A549 (cell line): ENCODE measurements around the gene CSNK1D. TPM values are rescaled to one million over a fixed set of nuclear protein-coding genes. Genes with fewer than 3 reads are reported as not detected.

Experiments
- ATAC-seq, 2 experiments: fragments of 200-7000 bp in 1 of 2; fragments of >200 bp in 1 of 2; cut with Nextera tagmentation in 1 of 2; cut with Tn5 transposase in 1 of 2; 3 replicates each; pipeline versions ENCODE4 v1.8.0 to v1.9.1; 2018 to 2020; ENCODE audit warnings: mild to moderate bottlenecking in 1 of 2, moderate library complexity in 1 of 2
- CTCF ChIA-PET: fragments of 300-600 bp; sonication (Branson Sonifier 250); formaldehyde crosslinking; extraction: SDS; loops from one replicate; lab custom pipeline; 2021; ENCODE audit warnings: antibody characterized with exemption, inconsistent platforms; lab: Yijun Ruan, JAX
- POLR2A ChIA-PET: fragments of 350-600 bp; formaldehyde crosslinking; extraction: SDS; loops from one replicate; lab custom pipeline; 2021; ENCODE audit warnings: antibody characterized with exemption, inconsistent platforms; lab: Yijun Ruan, JAX
- DNase-seq, 2 experiments: peaks; one replicate each; pipeline versions ENCODE4 v3.0.0 to v3.0.0-alpha.2; 2011 to 2016; ENCODE audit warnings: low read depth in 1 of 2, low spot score in 1 of 2
- FAIRE-seq: peaks from 2 replicates; lab custom pipeline; 2011; peaks lifted over from hg19 to GRCh38; lab: Jason Lieb, UNC
- H3K27ac ChIP-seq, 2 experiments: fragments of >200 bp; sonication (Bioruptor Twin); formaldehyde crosslinking; 3 replicates each; pipeline ENCODE4 v1.5.1; 2016 to 2017
- H3K4me1 ChIP-seq: fragments of >200 bp; sonication (Bioruptor Twin); formaldehyde crosslinking; 3 replicates; pipeline ENCODE4 v1.6.1; 2016
- H3K4me2 ChIP-seq: fragments of >200 bp; sonication (Bioruptor Twin); formaldehyde crosslinking; 3 replicates; pipeline ENCODE4 v1.6.1; 2016
- H3K4me3 ChIP-seq: fragments of >200 bp; sonication (Bioruptor Twin); formaldehyde crosslinking; 3 replicates; pipeline ENCODE4 v1.5.1; 2016
- H3K9me3 ChIP-seq: fragments of >200 bp; sonication (Bioruptor Twin); formaldehyde crosslinking; 3 replicates; pipeline ENCODE4 v1.6.1; 2016
- CBX8 ChIP-seq: fragments of 200-600 bp; sonication (generic); IDR thresholded peaks from 2 replicates; pipeline ENCODE4 v1.6.1; 2016
- CHD2 ChIP-seq: fragments of 150-350 bp; IDR thresholded peaks from 2 replicates; pipeline ENCODE4 v1.6.1; 2014; ENCODE audit warnings: low read length; ENCODE audit not compliant: partially characterized antibody
- CHD4 ChIP-seq: fragments of 200-600 bp; sonication (generic); IDR thresholded peaks from 2 replicates; pipeline ENCODE4 v1.6.1; 2016; ENCODE audit warnings: antibody characterized with exemption, mild to moderate bottlenecking, borderline replicate concordance
- EHF ChIP-seq: fragments of 250-450 bp; sonication (Bioruptor Pico); IDR thresholded peaks from 2 replicates; pipeline ENCODE4 v1.5.0; 2020; ENCODE audit warnings: mild to moderate bottlenecking
- EP300 ChIP-seq, 2 experiments: fragments of >200 bp; sonication (Bioruptor Twin); formaldehyde crosslinking; IDR thresholded peaks; 2 replicates in 1 of 2; 3 replicates in 1 of 2; pipeline ENCODE4 v1.6.1; 2016 to 2017
- HEYL ChIP-seq: fragments of 250-450 bp; sonication (Bioruptor Pico); IDR thresholded peaks from 2 replicates; pipeline ENCODE4 v1.8.0; 2021; ENCODE audit warnings: mild to moderate bottlenecking, moderate library complexity
- HOXB5 ChIP-seq: fragments of 250-450 bp; sonication (Bioruptor Pico); IDR thresholded peaks from 2 replicates; pipeline ENCODE4 v1.5.0; 2020; ENCODE audit warnings: mild to moderate bottlenecking, moderate library complexity
- JUN ChIP-seq, 2 experiments: fragments of >200 bp; sonication (Bioruptor Twin); formaldehyde crosslinking; IDR thresholded peaks; 2 replicates in 1 of 2; 3 replicates in 1 of 2; pipeline ENCODE4 v1.6.1; 2016 to 2017
- JUNB ChIP-seq: fragments of >200 bp; sonication (Bioruptor Twin); formaldehyde crosslinking; IDR thresholded peaks from 2 replicates; pipeline ENCODE4 v1.6.1; 2016
- MYC ChIP-seq: IDR thresholded peaks from 2 replicates; pipeline ENCODE4 v1.6.1; 2012; ENCODE audit warnings: mild to moderate bottlenecking, inconsistent platforms, low read length, improper control_type of control experiment, borderline replicate concordance
- NPAS2 ChIP-seq: fragments of 250-450 bp; sonication (Bioruptor Pico); IDR thresholded peaks from 2 replicates; pipeline ENCODE4 v1.8.0; 2022; ENCODE audit warnings: mild to moderate bottlenecking, moderate library complexity, borderline replicate concordance
- POLR2AphosphoS2 ChIP-seq: conservative IDR thresholded peaks from 2 replicates; pipeline ENCODE4 v1.6.1; 2012; ENCODE audit warnings: low read length, improper control_type of control experiment, inconsistent platforms
- RARB ChIP-seq: fragments of 250-450 bp; sonication (Bioruptor Pico); IDR thresholded peaks from 2 replicates; pipeline ENCODE4 v1.8.0; 2021; ENCODE audit warnings: mild to moderate bottlenecking, moderate library complexity
- TFCP2L1 ChIP-seq: fragments of 250-450 bp; sonication (Bioruptor Pico); IDR thresholded peaks from 2 replicates; pipeline ENCODE4 v1.5.0; 2021; ENCODE audit warnings: mild to moderate bottlenecking
- TP53 ChIP-seq: fragments of 250-450 bp; sonication (Bioruptor Pico); IDR thresholded peaks from 2 replicates; pipeline ENCODE4 v1.5.0; 2021; ENCODE audit warnings: mild to moderate bottlenecking, moderate library complexity
- ZC3H11A ChIP-seq: fragments of 450-650 bp; IDR thresholded peaks from 2 replicates; pipeline ENCODE4 v1.6.1; 2014; ENCODE audit warnings: antibody characterized with exemption, mild to moderate bottlenecking
- ZSCAN20 ChIP-seq: fragments of 250-450 bp; sonication (Bioruptor Pico); IDR thresholded peaks from 2 replicates; pipeline ENCODE4 v1.8.0; 2022; ENCODE audit warnings: mild to moderate bottlenecking, moderate library complexity
- WGBS: methylation state at CpG from one replicate; pipeline ENCODE4 v1.1.6; 2017; ENCODE audit errors: missing lambda C conversion rate; 5-methylcytosine and 5-hydroxymethylcytosine counted together
- polyA plus RNA-seq, 4 experiments: library from polyadenylated mRNA; depleted of rRNA in 3 of 4; stranded (reverse); fragments of >200 nt; fragmentation: RNase III in 1 of 4; extraction: RNeasy Plus Mini Kit Qiagen cat#74134 plus additional on column Dnase treatment in 1 of 4; gene quantifications; 2 replicates in 3 of 4; 3 replicates in 1 of 4; pipeline ENCODE4 v1.2.3, GENCODE V29; 2011 to 2017
- TF ChIP-seq, protein P1 (sequence below): fragments of >200 bp; sonication (Bioruptor Twin); formaldehyde crosslinking; IDR thresholded peaks from 3 replicates; pipeline ENCODE4 v1.6.1; 2016
- TF ChIP-seq, protein P2 (sequence below): fragments of 450-650 bp; IDR thresholded peaks from 2 replicates; pipeline ENCODE4 v1.6.1; 2014; ENCODE audit warnings: antibody characterized with exemption
- TF ChIP-seq, protein P3 (sequence below): IDR thresholded peaks from 2 replicates; pipeline ENCODE4 v1.6.1; 2012; ENCODE audit warnings: low read depth, borderline replicate concordance
- TF ChIP-seq, protein P4 (sequence below): IDR thresholded peaks from 2 replicates; pipeline ENCODE4 v1.6.1; 2012
- TF ChIP-seq, protein P5 (sequence below): fragments of 150-350 bp; IDR thresholded peaks from 2 replicates; pipeline ENCODE4 v1.6.1; 2014; ENCODE audit warnings: low read depth, mild to moderate bottlenecking, low read length
- TF ChIP-seq, protein P6 (sequence below): fragments of 200-600 bp; sonication (generic); IDR thresholded peaks from 2 replicates; pipeline ENCODE4 v1.6.1; 2016; ENCODE audit warnings: antibody characterized with exemption, mild to moderate bottlenecking, moderate library complexity
- TF ChIP-seq, protein P7 (sequence below): fragments of >200 bp; sonication (Bioruptor Twin); formaldehyde crosslinking; IDR thresholded peaks from 3 replicates; pipeline ENCODE4 v1.5.1; 2016
- TF ChIP-seq, protein P8 (sequence below): fragments of 250-450 bp; sonication (Bioruptor Pico); IDR thresholded peaks from 2 replicates; pipeline ENCODE4 v1.5.0; 2020; ENCODE audit warnings: low read depth, mild to moderate bottlenecking, moderate library complexity

The CSNK1D gene
- polyA plus RNA-seq, 2 of the 4 experiments (the other 2 are of a cell fraction): 130 to 163 TPM

DNA sequence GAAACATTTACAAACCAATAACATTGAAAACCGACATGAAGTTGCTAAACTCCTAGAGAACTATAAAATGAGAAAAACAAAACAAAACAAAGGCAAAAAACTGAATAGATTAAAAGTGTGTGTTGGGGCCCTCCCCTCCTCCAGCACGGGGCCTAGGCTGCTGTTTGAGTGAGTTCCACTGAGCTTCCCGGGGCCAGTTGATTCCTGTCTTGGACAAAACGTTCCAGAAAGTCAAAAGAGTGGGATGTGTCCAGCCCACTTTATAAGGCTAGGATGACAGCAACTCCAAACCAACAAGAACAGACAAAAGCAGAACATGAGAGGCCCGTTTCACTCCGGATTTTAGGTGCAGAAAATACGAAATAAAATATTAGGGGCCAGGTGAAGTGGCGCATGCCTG, 11.6 kb upstream of the CSNK1D start:
- Histone ChIP-seq H3K4me2 (no peak overlapping the region), H3K9me3 (peaks cover 11% of the 10 kb centered on the region), H3K4me3 (no peak overlapping the region), H3K27ac (peak overlapping the region; percentile 10 to 31; a peak in 4 of 6 replicates), H3K4me1 (peaks cover 63% of the 10 kb centered on the region)
- TF ChIP-seq JUNB (no peak), HEYL (CRISPR knock-in tag) (no peak), RARB (CRISPR knock-in tag) (no peak), NPAS2 (no peak), TFCP2L1 (CRISPR knock-in tag) (no peak), EHF (CRISPR knock-in tag) (no peak), CHD4 (no peak), CHD2 (no peak), EP300 (IDR thresholded peaks at IDR 0.05) (no peak)
- TF ChIP-seq, protein P1, sequence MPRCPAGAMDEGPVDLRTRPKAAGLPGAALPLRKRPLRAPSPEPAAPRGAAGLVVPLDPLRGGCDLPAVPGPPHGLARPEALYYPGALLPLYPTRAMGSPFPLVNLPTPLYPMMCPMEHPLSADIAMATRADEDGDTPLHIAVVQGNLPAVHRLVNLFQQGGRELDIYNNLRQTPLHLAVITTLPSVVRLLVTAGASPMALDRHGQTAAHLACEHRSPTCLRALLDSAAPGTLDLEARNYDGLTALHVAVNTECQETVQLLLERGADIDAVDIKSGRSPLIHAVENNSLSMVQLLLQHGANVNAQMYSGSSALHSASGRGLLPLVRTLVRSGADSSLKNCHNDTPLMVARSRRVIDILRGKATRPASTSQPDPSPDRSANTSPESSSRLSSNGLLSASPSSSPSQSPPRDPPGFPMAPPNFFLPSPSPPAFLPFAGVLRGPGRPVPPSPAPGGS: no peak
- CTCF ChIA-PET: interaction anchor here (0.9 to 2.9 kb wide), 8 partner anchors 9 to 255 kb away, joined by 3 to 18 read pairs (median 3); no protein-coding TSS in a partner anchor
- ATAC-seq (no peak), FAIRE-seq (no peak), DNase-seq (no peak)
- POLR2A ChIA-PET: no interaction called here
- WGBS: 71% methylated on average over 8 of the region's 8 CpGs

DNA sequence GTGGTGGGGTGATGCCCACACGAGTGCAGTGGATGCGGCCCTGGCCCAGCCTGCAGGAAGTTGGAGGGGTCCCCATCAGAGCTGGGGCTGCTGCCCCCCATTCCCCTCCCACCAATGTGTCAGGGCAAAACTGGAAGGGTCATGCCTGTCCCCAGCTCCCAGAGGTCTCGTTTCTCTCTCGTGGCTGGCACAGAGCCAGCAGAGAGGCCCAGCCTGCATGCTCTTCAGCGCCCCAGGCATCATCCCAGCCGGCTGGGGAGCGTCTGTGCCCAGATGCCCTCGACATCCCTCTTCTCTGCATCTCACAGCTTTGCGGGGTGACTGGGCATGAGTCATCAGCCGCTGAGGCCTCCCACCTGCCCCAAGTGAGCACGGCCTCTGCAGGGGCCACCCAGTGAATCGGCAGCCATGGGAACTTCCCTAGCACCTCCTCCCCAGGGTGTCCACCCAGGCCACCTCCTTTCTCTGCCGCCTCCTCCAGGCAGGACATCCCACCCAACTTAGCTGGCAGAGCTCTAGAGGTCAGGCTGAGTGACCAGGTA, 9.8 kb upstream of the CSNK1D start:
- Histone ChIP-seq H3K9me3 (peaks cover 11% of the 10 kb centered on the region), H3K4me1 (peaks cover 46% of the 10 kb centered on the region), H3K4me3 (no peak overlapping the region), H3K27ac (peak overlapping the region; percentile 82 to 87), H3K4me2 (peak overlapping the region; percentile 50)
- ChIA-PET POLR2A (interaction anchor here (0.6 to 4.3 kb wide), 5 partner anchors 9 to 28 kb away, joined by 3 to 39 read pairs (median 10); partner anchors contain the start of gene CSNK1D), CTCF (interaction anchor here (0.8 to 3.9 kb wide), 13 partner anchors 9 to 69 kb away, joined by 3 to 20 read pairs (median 8); partner anchors contain the start of genes CD7 and CSNK1D)
- FAIRE-seq (no peak), DNase-seq (peak; percentile 69), ATAC-seq (peak; percentile 48 to 57)
- 25% methylated on average over 9 of the region's 13 CpGs for WGBS
- TF ChIP-seq, protein P2, sequence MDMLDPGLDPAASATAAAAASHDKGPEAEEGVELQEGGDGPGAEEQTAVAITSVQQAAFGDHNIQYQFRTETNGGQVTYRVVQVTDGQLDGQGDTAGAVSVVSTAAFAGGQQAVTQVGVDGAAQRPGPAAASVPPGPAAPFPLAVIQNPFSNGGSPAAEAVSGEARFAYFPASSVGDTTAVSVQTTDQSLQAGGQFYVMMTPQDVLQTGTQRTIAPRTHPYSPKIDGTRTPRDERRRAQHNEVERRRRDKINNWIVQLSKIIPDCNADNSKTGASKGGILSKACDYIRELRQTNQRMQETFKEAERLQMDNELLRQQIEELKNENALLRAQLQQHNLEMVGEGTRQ: no peak
- TF ChIP-seq, protein P3, sequence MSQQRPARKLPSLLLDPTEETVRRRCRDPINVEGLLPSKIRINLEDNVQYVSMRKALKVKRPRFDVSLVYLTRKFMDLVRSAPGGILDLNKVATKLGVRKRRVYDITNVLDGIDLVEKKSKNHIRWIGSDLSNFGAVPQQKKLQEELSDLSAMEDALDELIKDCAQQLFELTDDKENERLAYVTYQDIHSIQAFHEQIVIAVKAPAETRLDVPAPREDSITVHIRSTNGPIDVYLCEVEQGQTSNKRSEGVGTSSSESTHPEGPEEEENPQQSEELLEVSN: peak; percentile 54
- TF ChIP-seq HOXB5 (CRISPR knock-in tag): no peak
- peak; percentile 61; the same call in 1 of the 2 replicates for TF ChIP-seq MYC
- TF ChIP-seq ZSCAN20 (CRISPR knock-in tag): no peak
- TF ChIP-seq, protein P4, sequence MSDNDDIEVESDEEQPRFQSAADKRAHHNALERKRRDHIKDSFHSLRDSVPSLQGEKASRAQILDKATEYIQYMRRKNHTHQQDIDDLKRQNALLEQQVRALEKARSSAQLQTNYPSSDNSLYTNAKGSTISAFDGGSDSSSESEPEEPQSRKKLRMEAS: peak; percentile 89
- peak; percentile 21 to 48; a peak in 2 of 5 replicates for TF ChIP-seq EP300 (IDR thresholded peaks at IDR 0.05)
- TF ChIP-seq, protein P5, sequence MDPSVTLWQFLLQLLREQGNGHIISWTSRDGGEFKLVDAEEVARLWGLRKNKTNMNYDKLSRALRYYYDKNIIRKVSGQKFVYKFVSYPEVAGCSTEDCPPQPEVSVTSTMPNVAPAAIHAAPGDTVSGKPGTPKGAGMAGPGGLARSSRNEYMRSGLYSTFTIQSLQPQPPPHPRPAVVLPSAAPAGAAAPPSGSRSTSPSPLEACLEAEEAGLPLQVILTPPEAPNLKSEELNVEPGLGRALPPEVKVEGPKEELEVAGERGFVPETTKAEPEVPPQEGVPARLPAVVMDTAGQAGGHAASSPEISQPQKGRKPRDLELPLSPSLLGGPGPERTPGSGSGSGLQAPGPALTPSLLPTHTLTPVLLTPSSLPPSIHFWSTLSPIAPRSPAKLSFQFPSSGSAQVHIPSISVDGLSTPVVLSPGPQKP: no peak
- peak; percentile 41 to 55; a peak in 3 of 5 replicates for TF ChIP-seq JUN (IDR thresholded peaks at IDR 0.05)
- no peak for TF ChIP-seq CHD2
- TF ChIP-seq POLR2AphosphoS2: no peak
- TF ChIP-seq, protein P6, sequence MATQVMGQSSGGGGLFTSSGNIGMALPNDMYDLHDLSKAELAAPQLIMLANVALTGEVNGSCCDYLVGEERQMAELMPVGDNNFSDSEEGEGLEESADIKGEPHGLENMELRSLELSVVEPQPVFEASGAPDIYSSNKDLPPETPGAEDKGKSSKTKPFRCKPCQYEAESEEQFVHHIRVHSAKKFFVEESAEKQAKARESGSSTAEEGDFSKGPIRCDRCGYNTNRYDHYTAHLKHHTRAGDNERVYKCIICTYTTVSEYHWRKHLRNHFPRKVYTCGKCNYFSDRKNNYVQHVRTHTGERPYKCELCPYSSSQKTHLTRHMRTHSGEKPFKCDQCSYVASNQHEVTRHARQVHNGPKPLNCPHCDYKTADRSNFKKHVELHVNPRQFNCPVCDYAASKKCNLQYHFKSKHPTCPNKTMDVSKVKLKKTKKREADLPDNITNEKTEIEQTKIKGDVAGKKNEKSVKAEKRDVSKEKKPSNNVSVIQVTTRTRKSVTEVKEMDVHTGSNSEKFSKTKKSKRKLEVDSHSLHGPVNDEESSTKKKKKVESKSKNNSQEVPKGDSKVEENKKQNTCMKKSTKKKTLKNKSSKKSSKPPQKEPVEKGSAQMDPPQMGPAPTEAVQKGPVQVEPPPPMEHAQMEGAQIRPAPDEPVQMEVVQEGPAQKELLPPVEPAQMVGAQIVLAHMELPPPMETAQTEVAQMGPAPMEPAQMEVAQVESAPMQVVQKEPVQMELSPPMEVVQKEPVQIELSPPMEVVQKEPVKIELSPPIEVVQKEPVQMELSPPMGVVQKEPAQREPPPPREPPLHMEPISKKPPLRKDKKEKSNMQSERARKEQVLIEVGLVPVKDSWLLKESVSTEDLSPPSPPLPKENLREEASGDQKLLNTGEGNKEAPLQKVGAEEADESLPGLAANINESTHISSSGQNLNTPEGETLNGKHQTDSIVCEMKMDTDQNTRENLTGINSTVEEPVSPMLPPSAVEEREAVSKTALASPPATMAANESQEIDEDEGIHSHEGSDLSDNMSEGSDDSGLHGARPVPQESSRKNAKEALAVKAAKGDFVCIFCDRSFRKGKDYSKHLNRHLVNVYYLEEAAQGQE: no peak
- TF ChIP-seq, protein P7, sequence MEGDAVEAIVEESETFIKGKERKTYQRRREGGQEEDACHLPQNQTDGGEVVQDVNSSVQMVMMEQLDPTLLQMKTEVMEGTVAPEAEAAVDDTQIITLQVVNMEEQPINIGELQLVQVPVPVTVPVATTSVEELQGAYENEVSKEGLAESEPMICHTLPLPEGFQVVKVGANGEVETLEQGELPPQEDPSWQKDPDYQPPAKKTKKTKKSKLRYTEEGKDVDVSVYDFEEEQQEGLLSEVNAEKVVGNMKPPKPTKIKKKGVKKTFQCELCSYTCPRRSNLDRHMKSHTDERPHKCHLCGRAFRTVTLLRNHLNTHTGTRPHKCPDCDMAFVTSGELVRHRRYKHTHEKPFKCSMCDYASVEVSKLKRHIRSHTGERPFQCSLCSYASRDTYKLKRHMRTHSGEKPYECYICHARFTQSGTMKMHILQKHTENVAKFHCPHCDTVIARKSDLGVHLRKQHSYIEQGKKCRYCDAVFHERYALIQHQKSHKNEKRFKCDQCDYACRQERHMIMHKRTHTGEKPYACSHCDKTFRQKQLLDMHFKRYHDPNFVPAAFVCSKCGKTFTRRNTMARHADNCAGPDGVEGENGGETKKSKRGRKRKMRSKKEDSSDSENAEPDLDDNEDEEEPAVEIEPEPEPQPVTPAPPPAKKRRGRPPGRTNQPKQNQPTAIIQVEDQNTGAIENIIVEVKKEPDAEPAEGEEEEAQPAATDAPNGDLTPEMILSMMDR: no peak
- no peak for TF ChIP-seq ZC3H11A
- TF ChIP-seq HEYL (CRISPR knock-in tag): no peak
- TF ChIP-seq NPAS2: no peak
- TF ChIP-seq CBX8: no peak
- TF ChIP-seq, protein P8, sequence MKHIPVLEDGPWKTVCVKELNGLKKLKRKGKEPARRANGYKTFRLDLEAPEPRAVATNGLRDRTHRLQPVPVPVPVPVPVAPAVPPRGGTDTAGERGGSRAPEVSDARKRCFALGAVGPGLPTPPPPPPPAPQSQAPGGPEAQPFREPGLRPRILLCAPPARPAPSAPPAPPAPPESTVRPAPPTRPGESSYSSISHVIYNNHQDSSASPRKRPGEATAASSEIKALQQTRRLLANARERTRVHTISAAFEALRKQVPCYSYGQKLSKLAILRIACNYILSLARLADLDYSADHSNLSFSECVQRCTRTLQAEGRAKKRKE (CRISPR knock-in tag): no peak
- no peak for TF ChIP-seq TP53 (CRISPR knock-in tag)
- TF ChIP-seq CHD4: no peak
